Breast epithelium (tissue), 3 donors: ENCODE data around the gene TICRR.

Experiments used
- POLR2A ChIP-seq: fragments of 450-650 bp; IDR thresholded peaks from one replicate; pipeline ENCODE4 v1.6.1; 2016; ENCODE audit warnings: antibody characterized with exemption, mild to moderate bottlenecking, moderate library complexity
- POLR2AphosphoS5 ChIP-seq, 3 donors: sonication (generic); formaldehyde crosslinking; IDR thresholded peaks; one replicate each; pipeline ENCODE4 v1.6.1; 2017; ENCODE audit warnings: antibody characterized with exemption in 3 of 3
- TF ChIP-seq, protein P1 (sequence below), 3 donors: fragments of 450-650 bp; IDR thresholded peaks; one replicate each; pipeline ENCODE4 v1.5.1; 2016 to 2017; ENCODE audit warnings: antibody characterized with exemption in 3 of 3, mild to moderate bottlenecking in 3 of 3, moderate library complexity in 3 of 3

DNA sequence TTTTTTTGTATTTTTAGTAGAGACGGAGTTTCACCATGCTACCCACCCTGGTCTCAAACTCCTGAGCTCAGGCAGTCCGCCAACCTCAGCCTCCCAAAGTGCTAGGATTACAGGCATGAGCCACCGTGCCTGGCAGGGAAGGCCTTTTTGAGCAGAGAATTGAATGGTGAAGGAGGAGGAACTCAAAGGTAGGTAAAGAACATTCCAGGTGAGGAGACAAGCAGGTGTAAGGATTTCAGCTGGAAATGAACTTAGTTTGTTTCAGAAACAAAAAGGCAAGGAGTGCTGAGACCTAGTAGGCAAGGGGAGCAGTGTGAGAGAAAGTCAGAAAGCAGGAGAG is 2.5 kb downstream of the TICRR start:
- TF ChIP-seq, protein P1, sequence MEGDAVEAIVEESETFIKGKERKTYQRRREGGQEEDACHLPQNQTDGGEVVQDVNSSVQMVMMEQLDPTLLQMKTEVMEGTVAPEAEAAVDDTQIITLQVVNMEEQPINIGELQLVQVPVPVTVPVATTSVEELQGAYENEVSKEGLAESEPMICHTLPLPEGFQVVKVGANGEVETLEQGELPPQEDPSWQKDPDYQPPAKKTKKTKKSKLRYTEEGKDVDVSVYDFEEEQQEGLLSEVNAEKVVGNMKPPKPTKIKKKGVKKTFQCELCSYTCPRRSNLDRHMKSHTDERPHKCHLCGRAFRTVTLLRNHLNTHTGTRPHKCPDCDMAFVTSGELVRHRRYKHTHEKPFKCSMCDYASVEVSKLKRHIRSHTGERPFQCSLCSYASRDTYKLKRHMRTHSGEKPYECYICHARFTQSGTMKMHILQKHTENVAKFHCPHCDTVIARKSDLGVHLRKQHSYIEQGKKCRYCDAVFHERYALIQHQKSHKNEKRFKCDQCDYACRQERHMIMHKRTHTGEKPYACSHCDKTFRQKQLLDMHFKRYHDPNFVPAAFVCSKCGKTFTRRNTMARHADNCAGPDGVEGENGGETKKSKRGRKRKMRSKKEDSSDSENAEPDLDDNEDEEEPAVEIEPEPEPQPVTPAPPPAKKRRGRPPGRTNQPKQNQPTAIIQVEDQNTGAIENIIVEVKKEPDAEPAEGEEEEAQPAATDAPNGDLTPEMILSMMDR (IDR thresholded peaks at IDR 0.05) = no peak
- TF ChIP-seq POLR2A (no peak), POLR2AphosphoS5 (IDR thresholded peaks at IDR 0.05) (no peak)
